ENCODE data around the gene ZBP1.

ZBP1 gene

DNA sequence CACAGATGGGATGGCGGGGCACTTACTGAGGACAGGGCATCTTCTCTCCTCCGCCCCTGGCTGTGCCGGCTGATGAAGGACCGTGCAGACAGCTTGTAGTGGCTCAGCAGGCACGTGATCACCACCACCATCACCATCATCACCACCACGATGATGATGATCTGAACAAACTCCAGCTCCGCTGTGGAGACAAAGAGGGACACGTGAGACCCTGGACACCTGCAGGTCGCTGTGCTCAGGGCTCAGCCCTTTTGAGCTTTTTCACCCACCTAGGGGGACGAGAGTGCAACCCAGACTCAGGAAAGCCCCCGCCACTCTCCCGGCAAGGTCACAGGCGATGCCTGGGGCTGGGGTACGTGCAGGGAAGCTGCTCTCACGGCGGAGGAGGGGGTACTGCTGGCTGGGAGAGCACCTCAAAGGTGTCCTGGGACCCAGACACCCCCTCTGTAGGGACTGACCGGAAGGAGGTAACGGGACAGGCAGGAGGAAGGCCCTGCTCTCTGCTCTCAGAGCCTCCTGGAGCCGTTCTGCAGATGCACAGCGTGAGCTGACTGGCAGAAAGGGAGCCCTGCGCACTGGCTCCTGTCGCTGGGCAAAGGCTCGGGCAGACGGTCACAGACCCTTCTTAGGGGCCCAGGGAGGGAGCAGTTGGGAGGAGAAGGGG, 39.4 kb upstream of the ZBP1 start:
- no peak overlapping the region for H3K4me3 ChIP-seq (ENCODE audit: low read length)
- no peak overlapping the region for H3K27ac ChIP-seq (ENCODE audit: low read length)
- no peaks in the 10 kb centered on the region for H3K4me1 ChIP-seq (ENCODE audit: low read length)
- H3K27me3 ChIP-seq (ENCODE audit: low read depth, low read length) = peaks cover 47% of the 10 kb centered on the region
- TF ChIP-seq, protein P1, sequence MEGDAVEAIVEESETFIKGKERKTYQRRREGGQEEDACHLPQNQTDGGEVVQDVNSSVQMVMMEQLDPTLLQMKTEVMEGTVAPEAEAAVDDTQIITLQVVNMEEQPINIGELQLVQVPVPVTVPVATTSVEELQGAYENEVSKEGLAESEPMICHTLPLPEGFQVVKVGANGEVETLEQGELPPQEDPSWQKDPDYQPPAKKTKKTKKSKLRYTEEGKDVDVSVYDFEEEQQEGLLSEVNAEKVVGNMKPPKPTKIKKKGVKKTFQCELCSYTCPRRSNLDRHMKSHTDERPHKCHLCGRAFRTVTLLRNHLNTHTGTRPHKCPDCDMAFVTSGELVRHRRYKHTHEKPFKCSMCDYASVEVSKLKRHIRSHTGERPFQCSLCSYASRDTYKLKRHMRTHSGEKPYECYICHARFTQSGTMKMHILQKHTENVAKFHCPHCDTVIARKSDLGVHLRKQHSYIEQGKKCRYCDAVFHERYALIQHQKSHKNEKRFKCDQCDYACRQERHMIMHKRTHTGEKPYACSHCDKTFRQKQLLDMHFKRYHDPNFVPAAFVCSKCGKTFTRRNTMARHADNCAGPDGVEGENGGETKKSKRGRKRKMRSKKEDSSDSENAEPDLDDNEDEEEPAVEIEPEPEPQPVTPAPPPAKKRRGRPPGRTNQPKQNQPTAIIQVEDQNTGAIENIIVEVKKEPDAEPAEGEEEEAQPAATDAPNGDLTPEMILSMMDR (IDR thresholded peaks at IDR 0.05; ENCODE audit: low read depth, low read length) = no peak
- no peak overlapping the region for H3K9ac ChIP-seq (ENCODE audit: low read length)
- H3K36me3 ChIP-seq (replicated peaks; ENCODE audit: low read depth, low read length) = no peaks in the 10 kb centered on the region
- no peaks in the 10 kb centered on the region for H3K9me3 ChIP-seq (ENCODE audit: insufficient read depth, low read length)
- H2AFZ ChIP-seq (ENCODE audit: low read depth, low read length) = no peak overlapping the region
- no peaks in the 10 kb centered on the region for H4K20me1 ChIP-seq (ENCODE audit: insufficient read depth, low read length)
- H3K79me2 ChIP-seq (ENCODE audit: low read length) = no peaks in the 10 kb centered on the region
- no peak overlapping the region for H3K4me2 ChIP-seq (ENCODE audit: low read length)

DNA sequence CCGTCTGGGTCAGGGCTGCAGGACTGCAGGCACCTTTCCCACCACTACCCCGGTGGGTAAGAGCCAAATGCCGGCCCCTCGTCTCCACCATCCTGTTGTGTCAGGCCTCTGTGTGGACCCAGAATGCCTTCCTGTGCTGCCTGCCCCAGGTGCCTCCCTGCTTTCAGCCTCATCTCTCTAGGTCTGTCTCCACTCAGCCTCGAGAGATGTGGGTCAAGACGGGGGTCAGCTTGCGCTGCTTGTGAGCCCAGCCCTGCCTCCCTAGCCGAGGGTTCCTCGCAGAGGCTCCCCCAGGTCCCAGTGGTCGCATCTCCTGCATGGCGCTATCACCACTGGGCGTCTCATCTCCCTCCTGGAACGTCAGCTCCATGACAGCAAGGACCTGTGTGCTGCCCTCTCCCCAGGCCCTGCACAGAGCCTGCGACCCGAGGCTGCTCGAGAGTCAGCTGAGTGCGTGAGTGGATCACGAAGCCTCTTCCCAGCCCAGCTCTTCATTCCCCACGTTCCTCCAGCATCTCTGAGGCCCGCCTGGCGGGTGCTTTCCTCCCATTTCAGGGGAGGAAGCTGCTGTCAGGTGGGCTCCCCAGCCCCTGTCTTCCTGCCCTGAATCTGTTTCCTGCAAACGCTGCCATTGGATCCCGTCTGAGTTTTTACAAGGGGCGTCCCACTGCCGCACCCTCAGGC, 38.7 kb upstream of the ZBP1 start:
- no peaks in the 10 kb centered on the region for H3K9me3 ChIP-seq (ENCODE audit: insufficient read depth, low read length)
- peaks cover 2% of the 10 kb centered on the region for H3K4me1 ChIP-seq (ENCODE audit: low read length)
- H3K4me3 ChIP-seq (ENCODE audit: low read length) = no peak overlapping the region
- H3K36me3 ChIP-seq (replicated peaks; ENCODE audit: low read depth, low read length) = no peaks in the 10 kb centered on the region
- no peak overlapping the region for H3K27ac ChIP-seq (ENCODE audit: low read length)
- no peaks in the 10 kb centered on the region for H4K20me1 ChIP-seq (ENCODE audit: insufficient read depth, low read length)
- H3K4me2 ChIP-seq (ENCODE audit: low read length) = no peak overlapping the region
- no peak for TF ChIP-seq EZH2phosphoT487 (IDR thresholded peaks at IDR 0.05; ENCODE audit: low read depth)
- TF ChIP-seq, protein P1 (IDR thresholded peaks at IDR 0.05; ENCODE audit: low read depth, low read length) = no peak
- no peak overlapping the region for H2AFZ ChIP-seq (ENCODE audit: low read depth, low read length)
- no peaks in the 10 kb centered on the region for H3K79me2 ChIP-seq (ENCODE audit: low read length)
- peaks cover 51% of the 10 kb centered on the region for H3K27me3 ChIP-seq (ENCODE audit: low read depth, low read length)
- H3K9ac ChIP-seq (ENCODE audit: low read length) = no peak overlapping the region

DNA sequence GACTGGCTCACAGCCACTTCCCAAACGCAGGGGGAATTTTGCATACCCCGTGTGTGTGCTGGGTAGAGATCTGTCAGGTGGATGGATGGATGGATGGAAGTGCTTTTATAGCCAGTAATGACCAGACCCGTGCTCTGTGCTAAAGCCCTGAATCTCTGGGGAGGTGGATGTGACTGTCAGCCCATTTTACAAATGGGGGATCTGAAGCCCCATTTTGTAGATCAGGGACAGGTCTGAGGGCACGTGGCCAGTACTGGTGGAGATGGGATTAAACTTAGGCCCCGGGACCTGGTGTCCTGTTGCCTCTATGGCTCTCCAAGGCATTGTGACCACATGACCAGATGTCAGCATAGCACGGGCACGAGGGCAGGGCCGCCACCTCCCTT, 38.2 kb upstream of the ZBP1 start:
- H3K4me3 ChIP-seq (ENCODE audit: low read length) = no peak overlapping the region
- H3K4me2 ChIP-seq (ENCODE audit: low read length) = no peak overlapping the region
- H2AFZ ChIP-seq (ENCODE audit: low read depth, low read length) = no peak overlapping the region
- peaks cover 57% of the 10 kb centered on the region for H3K27me3 ChIP-seq (ENCODE audit: low read depth, low read length)
- H3K9ac ChIP-seq (ENCODE audit: low read length) = no peak overlapping the region
- H4K20me1 ChIP-seq (ENCODE audit: insufficient read depth, low read length) = no peaks in the 10 kb centered on the region
- no peaks in the 10 kb centered on the region for H3K79me2 ChIP-seq (ENCODE audit: low read length)
- H3K27ac ChIP-seq (ENCODE audit: low read length) = no peak overlapping the region
- peaks cover 7% of the 10 kb centered on the region for H3K4me1 ChIP-seq (ENCODE audit: low read length)
- H3K9me3 ChIP-seq (ENCODE audit: insufficient read depth, low read length) = no peaks in the 10 kb centered on the region
- no peaks in the 10 kb centered on the region for H3K36me3 ChIP-seq (replicated peaks; ENCODE audit: low read depth, low read length)
- TF ChIP-seq, protein P1 (IDR thresholded peaks at IDR 0.05; ENCODE audit: low read depth, low read length) = no peak
- TF ChIP-seq EZH2phosphoT487 (IDR thresholded peaks at IDR 0.05; ENCODE audit: low read depth) = no peak

DNA sequence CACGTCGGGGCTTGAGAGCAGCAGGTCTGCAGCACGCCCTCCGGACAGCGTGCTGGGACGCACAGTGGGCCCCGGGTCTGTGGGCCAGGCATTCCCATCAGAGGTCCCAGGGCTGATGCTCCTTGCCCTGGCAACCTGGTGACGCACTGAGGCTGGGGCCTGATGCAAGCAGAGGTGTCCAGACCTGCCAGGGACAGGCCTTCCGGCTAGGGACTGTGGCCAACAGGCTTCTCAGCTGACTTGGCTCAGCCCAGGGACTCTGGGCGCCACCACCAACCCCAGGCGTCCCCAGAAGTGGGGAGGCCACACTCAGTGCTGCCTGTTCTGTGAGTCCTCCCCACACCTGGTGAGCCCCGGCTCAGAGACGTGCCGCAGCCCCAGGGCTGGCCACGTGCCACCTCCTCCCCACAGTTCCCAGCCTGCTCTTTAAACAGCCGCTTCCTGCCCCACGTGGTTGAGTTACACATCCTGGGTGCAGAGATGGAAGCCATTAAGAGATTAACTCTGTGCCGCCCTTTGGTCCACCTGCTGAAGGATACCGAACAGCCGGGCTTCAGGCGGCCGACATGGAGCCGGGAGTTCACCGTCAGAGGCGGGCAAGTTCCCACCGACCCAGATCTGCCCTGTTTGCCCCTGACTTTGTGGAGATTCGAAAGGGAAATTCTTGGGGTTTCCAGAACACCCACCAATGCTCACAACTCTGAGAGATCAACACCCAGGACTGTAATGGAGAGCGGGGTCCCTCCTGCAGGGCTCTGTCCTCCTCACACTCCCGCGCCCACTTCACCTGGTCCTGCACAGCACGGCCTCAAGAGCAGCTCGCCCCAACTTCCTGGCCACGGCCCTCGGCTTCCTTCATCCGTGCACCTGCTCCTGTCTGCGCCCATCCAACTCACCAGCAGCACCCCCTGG, 37.6 kb upstream of the ZBP1 start:
- H3K27me3 ChIP-seq (ENCODE audit: low read depth, low read length) = peaks cover 61% of the 10 kb centered on the region
- H3K79me2 ChIP-seq (ENCODE audit: low read length) = no peaks in the 10 kb centered on the region
- no peaks in the 10 kb centered on the region for H3K9me3 ChIP-seq (ENCODE audit: insufficient read depth, low read length)
- no peak overlapping the region for H3K9ac ChIP-seq (ENCODE audit: low read length)
- peaks cover 12% of the 10 kb centered on the region for H3K4me1 ChIP-seq (ENCODE audit: low read length)
- no peak overlapping the region for H2AFZ ChIP-seq (ENCODE audit: low read depth, low read length)
- H3K36me3 ChIP-seq (replicated peaks; ENCODE audit: low read depth, low read length) = no peaks in the 10 kb centered on the region
- H3K27ac ChIP-seq (ENCODE audit: low read length) = no peak overlapping the region
- H3K4me3 ChIP-seq (ENCODE audit: low read length) = no peak overlapping the region
- no peak for TF ChIP-seq EZH2phosphoT487 (IDR thresholded peaks at IDR 0.05; ENCODE audit: low read depth)
- TF ChIP-seq, protein P1 (IDR thresholded peaks at IDR 0.05; ENCODE audit: low read depth, low read length) = no peak
- H3K4me2 ChIP-seq (ENCODE audit: low read length) = no peak overlapping the region
- H4K20me1 ChIP-seq (ENCODE audit: insufficient read depth, low read length) = no peaks in the 10 kb centered on the region
